ENCODE results near the gene CTNNBL1. TPM values are rescaled to one million over a fixed set of nuclear protein-coding genes. Genes with fewer than 3 reads are reported as not detected.
"Not testable (repeated sequence)": the region's sequence is repeated elsewhere in the genome, so short reads cannot be mapped to it uniquely, and the experiment has no call there.

CTNNBL1 gene, protein sequence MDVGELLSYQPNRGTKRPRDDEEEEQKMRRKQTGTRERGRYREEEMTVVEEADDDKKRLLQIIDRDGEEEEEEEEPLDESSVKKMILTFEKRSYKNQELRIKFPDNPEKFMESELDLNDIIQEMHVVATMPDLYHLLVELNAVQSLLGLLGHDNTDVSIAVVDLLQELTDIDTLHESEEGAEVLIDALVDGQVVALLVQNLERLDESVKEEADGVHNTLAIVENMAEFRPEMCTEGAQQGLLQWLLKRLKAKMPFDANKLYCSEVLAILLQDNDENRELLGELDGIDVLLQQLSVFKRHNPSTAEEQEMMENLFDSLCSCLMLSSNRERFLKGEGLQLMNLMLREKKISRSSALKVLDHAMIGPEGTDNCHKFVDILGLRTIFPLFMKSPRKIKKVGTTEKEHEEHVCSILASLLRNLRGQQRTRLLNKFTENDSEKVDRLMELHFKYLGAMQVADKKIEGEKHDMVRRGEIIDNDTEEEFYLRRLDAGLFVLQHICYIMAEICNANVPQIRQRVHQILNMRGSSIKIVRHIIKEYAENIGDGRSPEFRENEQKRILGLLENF
- 100 to 1,000 TPM in 1 of 2 donors, 10 to 100 TPM in 1; 65.9 to 102 TPM for total RNA-seq

DNA sequence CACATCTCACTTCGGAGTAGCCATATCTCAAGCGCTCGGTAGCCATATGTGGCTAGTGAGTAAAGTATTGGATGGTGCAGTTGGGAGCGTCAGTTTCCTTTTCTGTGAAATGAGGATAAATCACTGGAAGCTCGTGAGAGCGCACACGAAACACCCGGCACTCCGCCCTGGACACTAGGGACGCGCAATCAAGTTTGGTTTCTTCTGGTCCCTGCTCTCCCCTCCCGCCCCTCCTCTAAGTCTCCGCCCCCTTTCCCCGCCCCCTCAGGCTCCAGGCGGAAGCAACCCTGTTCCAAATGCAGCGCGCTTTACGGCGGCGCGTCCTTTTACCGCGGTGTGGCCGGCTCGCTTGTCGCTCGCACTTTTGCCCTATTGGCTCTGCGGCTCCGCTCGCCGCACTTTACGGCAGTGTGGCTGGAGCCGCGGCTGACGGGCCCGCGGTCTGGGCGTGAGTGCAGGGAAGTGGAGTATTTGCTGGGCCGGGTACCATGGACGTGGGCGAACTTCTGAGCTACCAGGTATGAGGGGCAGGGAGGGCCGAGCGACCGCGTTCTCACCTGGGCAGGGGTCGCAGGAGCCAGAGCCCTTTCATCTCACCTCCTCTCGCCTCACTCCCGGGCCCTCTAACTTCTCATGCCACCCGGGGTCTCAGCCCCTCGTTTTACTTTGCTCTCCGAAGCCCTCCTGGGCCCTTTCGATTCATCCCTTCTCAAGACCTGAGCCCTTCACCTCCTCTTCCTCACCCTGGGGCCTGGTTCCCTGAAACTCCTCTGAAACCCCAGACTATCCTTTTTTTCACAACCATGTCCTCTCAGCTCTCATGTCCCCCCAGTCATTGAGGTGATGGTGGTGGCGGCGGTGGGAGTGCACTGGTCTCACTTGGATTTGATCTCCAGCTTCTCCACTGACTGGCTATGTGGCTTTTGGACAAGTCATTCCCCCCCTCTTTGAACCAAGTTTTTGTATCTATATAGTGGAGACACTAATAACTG, at the start of gene CTNNBL1:
CTNNBL1 (plus strand) TSS at position 396 of the 992 bp plus-strand sequence; CDS start at position 489, 93 bp downstream.
- peaks cover 21% of the 10 kb centered on the region for H3K4me1 Mint-ChIP-seq (ENCODE audit: low read depth)
- peak; percentile 96 to 97 for DNase-seq
- H3K36me3 Mint-ChIP-seq (ENCODE audit: insufficient read depth in 2 of 2) = peaks cover 0 to 3% of the 10 kb centered on the region in 2 donors
- H3K27me3 Mint-ChIP-seq (ENCODE audit: low read depth) = peaks cover 29% of the 10 kb centered on the region
- H3K9me3 Mint-ChIP-seq = no peaks in the 10 kb centered on the region
- peak within 1 kb of the TSS; percentile 96 for H3K27ac Mint-ChIP-seq
- H3K4me3 Mint-ChIP-seq = peak within 1 kb of the TSS; percentile 90 to 94
- ATAC-seq (replicated peaks in 1 of 2) = peak; percentile 93 to 96

DNA sequence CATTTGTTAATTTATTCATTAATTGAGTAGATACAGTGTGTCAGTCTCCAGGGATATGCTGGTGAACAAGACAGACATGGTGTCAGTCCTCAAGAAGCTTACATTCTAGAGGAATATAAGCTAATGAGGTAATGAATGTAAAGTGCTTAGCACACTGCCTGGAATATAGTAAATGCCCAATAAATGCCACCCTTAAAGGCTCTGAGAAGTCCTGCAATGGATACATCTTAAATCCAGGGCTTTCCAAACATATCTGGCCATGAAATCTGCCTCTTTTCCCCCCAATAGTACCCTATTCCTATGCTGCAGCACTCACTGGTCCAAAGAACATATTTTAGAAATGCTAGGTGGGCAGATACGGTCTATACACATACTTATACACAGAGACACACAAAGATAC, 49.2 kb upstream of the CTNNBL1 start:
- Mint-ChIP-seq H3K27ac (no peak overlapping the region), H3K36me3 (ENCODE audit: insufficient read depth in 2 of 2) (no peaks in the 10 kb centered on the region), H3K4me1 (ENCODE audit: low read depth) (peaks cover 10% of the 10 kb centered on the region), H3K27me3 (ENCODE audit: low read depth) (peaks cover 88% of the 10 kb centered on the region), H3K4me3 (no peak overlapping the region), H3K9me3 (no peaks in the 10 kb centered on the region)
- ATAC-seq (replicated peaks in 1 of 2) (no peak), DNase-seq (no peak)

DNA sequence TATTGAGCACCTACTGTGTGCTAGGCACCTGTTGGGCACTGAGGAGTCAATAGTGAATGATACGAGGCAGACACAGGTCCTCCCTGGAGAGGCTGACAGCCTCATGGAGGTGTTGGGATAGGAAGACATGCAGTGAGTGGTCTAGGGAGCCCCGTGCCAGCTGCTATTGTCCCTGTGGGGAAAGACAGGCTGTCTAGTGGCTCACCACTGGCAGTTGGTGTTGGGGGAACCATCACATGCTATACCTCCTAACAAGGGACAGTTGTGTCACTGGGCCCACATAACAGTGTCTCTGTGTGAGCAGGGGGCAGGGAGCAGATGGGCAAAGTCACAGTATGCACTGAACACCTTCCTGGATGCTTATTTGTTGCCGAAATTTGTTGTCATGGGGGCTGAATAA, 45.9 kb upstream of the CTNNBL1 start:
- no peak for DNase-seq
- no peaks in the 10 kb centered on the region for H3K9me3 Mint-ChIP-seq
- peaks cover 65% of the 10 kb centered on the region for H3K27me3 Mint-ChIP-seq (ENCODE audit: low read depth)
- no peak for ATAC-seq (replicated peaks in 1 of 2)
- H3K27ac Mint-ChIP-seq = no peak overlapping the region
- peaks cover 10% of the 10 kb centered on the region for H3K4me1 Mint-ChIP-seq (ENCODE audit: low read depth)
- no peak overlapping the region for H3K4me3 Mint-ChIP-seq
- no peaks in the 10 kb centered on the region for H3K36me3 Mint-ChIP-seq (ENCODE audit: insufficient read depth in 2 of 2)

DNA sequence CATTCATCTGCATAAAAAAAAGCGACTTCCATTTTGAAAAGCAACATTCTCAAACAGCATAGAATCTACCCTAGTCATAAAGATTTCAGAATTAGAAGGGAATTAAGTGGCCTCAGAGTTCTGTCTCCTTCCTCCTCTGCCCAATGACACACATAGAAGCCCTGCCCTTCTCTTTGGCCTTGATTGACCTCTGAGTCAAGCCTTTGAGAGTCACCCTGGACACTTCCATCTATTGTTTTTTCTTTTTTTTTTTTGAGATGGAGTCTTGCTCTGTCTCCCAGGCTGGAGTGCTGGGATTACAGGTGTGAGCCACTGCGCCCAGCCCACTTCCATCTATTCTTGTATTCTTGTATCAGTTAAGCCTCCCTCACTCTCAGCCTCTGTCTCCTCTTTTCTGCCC, 44.8 kb upstream of the CTNNBL1 start:
- Mint-ChIP-seq H3K9me3 (no peaks in the 10 kb centered on the region), H3K27me3 (ENCODE audit: low read depth) (peaks cover 59% of the 10 kb centered on the region), H3K36me3 (ENCODE audit: insufficient read depth in 2 of 2) (no peaks in the 10 kb centered on the region), H3K27ac (no peak overlapping the region), H3K4me3 (no peak overlapping the region), H3K4me1 (ENCODE audit: low read depth) (peaks cover under 1% of the 10 kb centered on the region)
- ATAC-seq (replicated peaks in 1 of 2) (no peak), DNase-seq (no peak)

DNA sequence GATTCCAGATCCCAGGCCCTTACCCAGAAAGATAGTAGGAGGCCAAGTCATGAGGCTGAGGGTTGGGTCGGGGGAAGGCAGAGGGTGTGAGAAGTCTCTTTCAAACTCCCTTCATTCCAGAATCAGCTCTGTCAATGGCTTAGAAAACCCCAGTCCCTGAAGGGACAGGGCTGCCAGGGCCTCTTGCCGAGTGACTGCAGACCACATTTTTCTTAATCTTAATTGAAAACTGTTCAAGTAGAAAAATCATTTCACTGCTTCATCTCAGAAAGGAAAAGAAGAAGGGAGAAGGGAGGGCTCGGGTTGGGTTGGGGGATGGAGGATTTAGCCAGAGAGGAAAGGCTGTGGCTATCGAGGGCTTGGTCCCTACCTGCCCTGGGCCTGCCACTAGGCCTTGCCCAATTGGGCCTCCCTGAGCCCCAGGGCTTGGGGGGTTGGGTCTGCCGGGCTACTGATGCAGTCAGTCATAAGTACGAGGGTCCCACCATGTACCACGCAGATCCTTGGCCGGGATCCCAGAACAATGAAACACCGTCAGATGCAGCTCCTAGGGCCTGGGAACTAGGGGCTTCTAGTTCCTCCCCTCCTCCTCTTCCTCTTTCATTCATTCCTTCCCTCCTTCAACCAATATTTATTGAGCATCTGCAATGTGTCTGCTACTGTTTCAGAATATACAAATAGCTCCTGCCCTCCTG, 44.0 kb upstream of the CTNNBL1 start:
- Mint-ChIP-seq H3K27ac (no peak overlapping the region), H3K4me3 (no peak overlapping the region), H3K4me1 (ENCODE audit: low read depth) (no peaks in the 10 kb centered on the region), H3K27me3 (ENCODE audit: low read depth) (peaks cover 54% of the 10 kb centered on the region), H3K9me3 (no peaks in the 10 kb centered on the region), H3K36me3 (ENCODE audit: insufficient read depth in 2 of 2) (no peaks in the 10 kb centered on the region)
- ATAC-seq (replicated peaks in 1 of 2) (no peak), DNase-seq (no peak)

DNA sequence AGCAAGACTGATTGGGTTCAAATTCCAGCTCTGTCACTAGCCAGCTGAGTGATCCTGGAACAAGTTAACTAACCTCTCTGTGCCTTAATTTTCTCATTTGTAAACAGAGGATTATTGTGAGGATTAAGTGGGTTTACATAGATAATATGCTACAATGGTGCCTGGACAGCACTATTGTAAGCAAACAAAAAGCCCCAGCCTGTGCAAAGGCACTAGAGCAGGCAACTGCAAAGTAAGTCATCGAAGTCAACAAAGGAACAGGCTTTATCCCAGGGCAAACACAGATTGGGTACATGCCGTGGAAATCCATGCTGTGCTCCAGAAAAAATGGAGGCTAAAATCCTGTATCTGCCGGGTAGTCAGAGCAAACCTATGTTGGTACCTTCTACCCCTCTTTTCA, 43.2 kb upstream of the CTNNBL1 start:
- Mint-ChIP-seq H3K4me1 (ENCODE audit: low read depth) (no peaks in the 10 kb centered on the region), H3K9me3 (no peaks in the 10 kb centered on the region), H3K36me3 (ENCODE audit: insufficient read depth in 2 of 2) (no peaks in the 10 kb centered on the region), H3K27ac (no peak overlapping the region), H3K27me3 (ENCODE audit: low read depth) (peaks cover 46% of the 10 kb centered on the region), H3K4me3 (no peak overlapping the region)
- ATAC-seq (replicated peaks in 1 of 2) (no peak), DNase-seq (no peak)

DNA sequence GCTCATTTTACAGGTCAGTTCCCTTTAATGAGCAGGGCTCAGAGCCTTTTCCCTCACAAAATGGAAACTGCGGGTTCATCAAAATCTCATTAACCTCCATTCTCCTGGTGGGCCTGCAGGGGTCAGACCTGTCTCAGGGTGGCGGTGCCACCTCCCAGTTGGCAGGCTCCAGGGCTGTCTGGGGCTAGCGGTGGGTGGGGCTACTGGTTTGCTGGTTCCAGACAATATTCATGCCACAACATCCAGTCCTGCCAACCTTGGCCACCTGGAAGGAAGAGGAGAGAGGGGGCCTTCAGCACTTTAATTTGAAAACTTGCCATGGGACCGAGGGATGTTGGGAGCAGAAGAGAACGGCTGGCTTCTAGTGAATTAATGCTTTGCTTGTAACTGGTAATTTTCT, 41.9 kb upstream of the CTNNBL1 start:
- Mint-ChIP-seq H3K4me1 (ENCODE audit: low read depth) (no peaks in the 10 kb centered on the region), H3K36me3 (ENCODE audit: insufficient read depth in 2 of 2) (no peaks in the 10 kb centered on the region), H3K27me3 (ENCODE audit: low read depth) (peaks cover 35% of the 10 kb centered on the region), H3K27ac (no peak overlapping the region), H3K9me3 (no peaks in the 10 kb centered on the region), H3K4me3 (no peak overlapping the region)
- DNase-seq = peak; percentile 34 to 37
- ATAC-seq (replicated peaks in 1 of 2) = peak; percentile 73 to 77

DNA sequence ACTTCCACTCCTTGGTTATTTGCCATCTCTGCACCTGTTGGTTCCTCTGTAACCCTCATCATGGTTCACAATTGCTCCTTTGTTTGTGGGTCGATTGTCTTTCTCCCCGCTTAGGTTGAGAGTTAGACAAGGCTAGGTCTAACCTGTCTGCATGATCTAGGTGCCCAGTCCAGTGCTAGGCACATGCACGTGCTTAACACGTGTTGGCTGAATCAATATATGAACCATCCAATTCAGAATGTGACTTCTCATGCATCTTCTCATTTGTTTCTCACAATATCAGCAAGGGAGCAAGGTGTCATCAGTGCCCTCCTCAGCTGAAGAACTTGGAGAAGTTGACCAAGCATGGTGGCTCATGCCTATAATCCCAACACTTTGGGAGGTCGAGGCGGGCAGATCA, 36.9 kb upstream of the CTNNBL1 start:
- Mint-ChIP-seq H3K27ac (no peak overlapping the region), H3K4me3 (no peak overlapping the region), H3K9me3 (no peaks in the 10 kb centered on the region), H3K4me1 (ENCODE audit: low read depth) (no peaks in the 10 kb centered on the region), H3K36me3 (ENCODE audit: insufficient read depth in 2 of 2) (no peaks in the 10 kb centered on the region), H3K27me3 (ENCODE audit: low read depth) (peaks cover 8% of the 10 kb centered on the region)
- no peak for ATAC-seq (replicated peaks in 1 of 2)
- DNase-seq = no peak

DNA sequence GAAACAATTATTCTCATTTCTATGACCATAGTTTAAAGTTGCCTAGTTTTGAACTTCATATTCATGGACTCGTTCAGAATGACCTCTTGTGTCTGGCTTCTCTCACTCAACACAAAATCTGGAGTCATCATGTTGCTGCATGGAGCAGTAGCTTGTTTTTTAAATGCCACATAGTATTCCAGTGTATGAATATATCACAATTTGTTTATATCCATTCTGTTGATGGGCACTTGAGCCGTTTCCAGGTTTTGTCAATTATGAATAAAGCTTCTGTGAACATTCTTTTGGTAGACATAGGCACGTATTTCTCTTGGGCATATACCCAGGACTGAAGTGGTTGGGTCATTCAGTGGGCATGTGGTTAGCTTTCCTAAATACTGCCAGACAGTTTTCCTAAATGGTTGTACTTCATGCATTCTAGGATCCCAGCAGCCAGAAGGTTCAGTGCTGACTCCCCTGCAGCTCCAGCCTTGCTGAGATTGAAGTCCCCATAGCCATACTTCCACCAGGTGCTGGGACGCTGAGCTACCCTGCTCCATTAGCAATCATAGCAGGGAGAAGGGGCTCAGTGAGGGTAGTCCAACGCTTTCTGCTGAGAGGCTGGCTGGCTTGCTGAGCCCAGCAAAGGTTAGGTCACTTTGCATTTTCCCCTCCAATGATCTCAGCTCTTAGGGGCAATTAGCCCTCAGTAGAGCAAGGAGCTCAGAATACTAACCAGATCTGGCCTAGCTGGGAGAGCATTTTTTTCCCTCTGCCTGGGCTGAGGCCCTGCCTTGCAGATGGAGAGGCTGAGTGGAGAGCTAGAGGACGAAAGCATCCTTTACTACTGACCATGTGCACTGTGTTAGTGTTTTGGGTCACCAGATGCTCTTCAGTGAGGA, 35.7 kb upstream of the CTNNBL1 start:
- H3K36me3 Mint-ChIP-seq (ENCODE audit: insufficient read depth in 2 of 2) = no peaks in the 10 kb centered on the region
- ATAC-seq (replicated peaks in 1 of 2) = no peak
- H3K27ac Mint-ChIP-seq = no peak overlapping the region
- no peaks in the 10 kb centered on the region for H3K4me1 Mint-ChIP-seq (ENCODE audit: low read depth)
- DNase-seq = no peak
- H3K4me3 Mint-ChIP-seq = no peak overlapping the region
- H3K9me3 Mint-ChIP-seq = no peaks in the 10 kb centered on the region
- peaks cover 12% of the 10 kb centered on the region for H3K27me3 Mint-ChIP-seq (ENCODE audit: low read depth)

DNA sequence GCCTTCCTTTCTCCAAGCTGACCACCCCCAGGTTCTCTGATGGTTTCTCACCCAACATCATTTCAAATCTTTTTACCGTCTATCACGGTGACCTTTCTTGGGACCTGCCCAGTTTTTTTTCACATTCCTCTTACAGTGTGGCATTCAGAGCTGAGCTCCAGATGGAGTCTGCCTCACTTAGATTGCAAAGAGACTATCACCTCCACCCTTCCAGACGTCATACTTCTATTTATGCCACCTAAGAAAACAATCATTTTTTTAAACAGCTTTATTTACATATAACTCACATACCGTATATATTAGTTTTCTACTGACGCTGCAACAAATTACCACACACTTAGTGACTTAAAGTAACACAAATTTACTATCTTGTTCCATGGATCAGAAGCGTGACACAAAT, 32.3 kb upstream of the CTNNBL1 start:
- H3K9me3 Mint-ChIP-seq = peaks cover 3 to 4% of the 10 kb centered on the region in 2 donors
- no peaks in the 10 kb centered on the region for H3K4me1 Mint-ChIP-seq (ENCODE audit: low read depth)
- H3K36me3 Mint-ChIP-seq (ENCODE audit: insufficient read depth in 2 of 2) = peaks cover 3 to 4% of the 10 kb centered on the region in 2 donors
- ATAC-seq (replicated peaks in 1 of 2) (no peak), DNase-seq (no peak)
- no peak overlapping the region for H3K4me3 Mint-ChIP-seq
- H3K27ac Mint-ChIP-seq = no peak overlapping the region
- H3K27me3 Mint-ChIP-seq (ENCODE audit: low read depth) = peaks cover 21% of the 10 kb centered on the region

DNA sequence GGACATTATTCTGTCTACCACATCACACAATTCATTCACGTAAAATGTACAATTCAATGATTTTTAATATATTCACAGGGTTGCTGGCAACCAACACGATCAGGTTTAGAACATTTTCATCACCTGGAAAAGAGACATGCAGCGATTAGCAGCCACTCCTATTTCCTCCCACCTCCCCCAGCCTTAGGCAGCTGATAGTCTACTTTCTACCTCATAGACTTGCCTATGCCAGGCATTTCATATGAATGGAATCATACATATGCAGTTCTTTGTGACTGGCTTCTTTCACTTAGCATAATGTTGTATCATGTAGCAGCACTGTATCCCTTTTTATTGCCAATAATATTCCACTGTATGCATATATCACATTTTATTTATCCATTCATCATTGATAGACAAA, 31.5 kb upstream of the CTNNBL1 start:
- no peak overlapping the region for H3K4me3 Mint-ChIP-seq
- H3K27me3 Mint-ChIP-seq (ENCODE audit: low read depth) = peaks cover 21% of the 10 kb centered on the region
- H3K36me3 Mint-ChIP-seq (ENCODE audit: insufficient read depth in 2 of 2) = peaks cover 3 to 4% of the 10 kb centered on the region in 2 donors
- DNase-seq (no peak), ATAC-seq (replicated peaks in 1 of 2) (no peak)
- H3K4me1 Mint-ChIP-seq (ENCODE audit: low read depth) = no peaks in the 10 kb centered on the region
- H3K9me3 Mint-ChIP-seq = peaks cover 3 to 4% of the 10 kb centered on the region in 2 donors
- H3K27ac Mint-ChIP-seq = no peak overlapping the region

DNA sequence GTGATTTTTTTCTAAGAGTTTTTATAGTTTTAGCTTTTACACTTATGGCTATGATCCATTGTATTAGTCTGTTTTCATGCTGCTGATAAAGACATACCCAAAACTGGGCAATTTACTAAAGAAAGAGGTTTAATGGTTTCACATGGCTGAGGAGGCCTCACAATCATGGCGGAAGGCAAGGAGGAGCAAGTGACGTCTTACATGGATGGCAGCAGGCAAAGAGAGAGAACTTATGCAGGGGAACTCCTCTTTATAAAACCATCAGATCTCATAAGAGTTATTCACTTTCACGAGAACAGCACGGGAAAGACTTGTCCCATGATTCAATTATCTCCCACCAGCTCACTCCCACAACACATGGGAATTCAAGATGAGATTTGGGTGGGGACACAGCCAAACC, 29.2 kb upstream of the CTNNBL1 start:
- not testable (repeated sequence) for ATAC-seq (replicated peaks in 1 of 2); H3K4me3 Mint-ChIP-seq; H3K36me3 Mint-ChIP-seq (ENCODE audit: insufficient read depth in 2 of 2); DNase-seq; H3K9me3 Mint-ChIP-seq; H3K4me1 Mint-ChIP-seq (ENCODE audit: low read depth); H3K27ac Mint-ChIP-seq
- H3K27me3 Mint-ChIP-seq (ENCODE audit: low read depth) = peaks cover 33% of the 10 kb centered on the region

All from activated T-cell treated with anti-CD3 and anti-CD28 coated beads, Interleukin-2, amount 50 U/mL, for 72 hours (primary cell).